ENCODE results near the gene TSEN34.
"Not testable (repeated sequence)": the region's sequence is repeated elsewhere in the genome, so short reads cannot be mapped to it uniquely, and the experiment has no call there.

GRCh38 chr19:54222474-54223276, 31.6 kb downstream of the TSEN34 start, which contains the start of gene LILRB3:
- TF ChIP-seq POLR2AphosphoS5 (IDR thresholded peaks at IDR 0.05; ENCODE audit: low read depth); CTCF (conservative IDR thresholded peaks at IDR 0.05; ENCODE audit: low read depth in 2 of 2); EZH2 (IDR thresholded peaks at IDR 0.05; ENCODE audit: low read depth, unreplicated experiment); ETS1 (IDR thresholded peaks at IDR 0.05); JUNB (IDR thresholded peaks at IDR 0.05; ENCODE audit: unreplicated experiment); REST (IDR thresholded peaks at IDR 0.05; ENCODE audit: unreplicated experiment): not testable (repeated sequence)

Data from GM23338 (cell line).